MM.1S (cell line): ENCODE data around the gene RTN4.

Source experiments
- CTCF ChIP-seq: fragments of 300-600 bp; sonication (generic); IDR thresholded peaks from 2 replicates; pipeline ENCODE4 v1.5.1; 2016; ENCODE audit warnings: antibody characterized with exemption, low read length, mixed read lengths
- EZH2 ChIP-seq: fragments of 300-600 bp; sonication (generic); optimal IDR thresholded peaks from 2 replicates; pipeline ENCODE3; 2017; ENCODE audit warnings: low read depth, mild to moderate bottlenecking, antibody characterized with exemption, low read length, mixed read lengths
- EZH2phosphoT487 ChIP-seq: fragments of 300-600 bp; sonication (generic); IDR thresholded peaks from 2 replicates; pipeline ENCODE4 v1.6.1; 2018; ENCODE audit warnings: antibody characterized with exemption, low read length

- TF ChIP-seq CTCF (no peak), EZH2phosphoT487 (no peak), EZH2 (no peak)
These were observed 43.9 kb downstream of the RTN4 start for GRCh38 chr2:55006306-55006705.
